K562 (cell line): ENCODE data around the gene DOK3. TPM values are rescaled to one million over a fixed set of nuclear protein-coding genes. Genes with fewer than 3 reads are reported as not detected.

Experiments
- ARNT ChIP-seq, 2 experiments: fragments of 450-650 bp; IDR thresholded peaks; 2 replicates each; pipeline ENCODE4 v1.6.1; 2016; ENCODE audit warnings: mild to moderate bottlenecking in 1 of 2
- BCOR ChIP-seq: fragments of 450-650 bp; IDR thresholded peaks from 2 replicates; pipeline ENCODE4 v1.6.1; 2016
- BRF2 ChIP-seq: IDR thresholded peaks from 3 replicates; pipeline ENCODE4 v1.6.1; 2011; ENCODE audit warnings: borderline replicate concordance, mild to moderate bottlenecking; ENCODE audit not compliant: insufficient read length, insufficient read depth
- CBX5 ChIP-seq: IDR thresholded peaks from 2 replicates; pipeline ENCODE4 v1.6.1; 2014; ENCODE audit warnings: low read depth, borderline replicate concordance
- CHD4 ChIP-seq: fragments of 200-600 bp; sonication (generic); IDR thresholded peaks from 3 replicates; pipeline ENCODE4 v1.6.1; 2012; ENCODE audit warnings: low read depth, mild to moderate bottlenecking, mixed read lengths, low read length, inconsistent platforms; ENCODE audit not compliant: insufficient read depth, insufficient replicate concordance, poor library complexity, severe bottlenecking
- FOXA3 ChIP-seq, 2 experiments: fragments of 450-650 bp in 1 of 2; sonication (generic) in 1 of 2; formaldehyde crosslinking; IDR thresholded peaks in 1 of 2; conservative IDR thresholded peaks in 1 of 2; 2 replicates each; pipeline versions ENCODE4 v1.4.0 to v1.8.0; 2020 to 2022; ENCODE audit warnings: mild to moderate bottlenecking in 2 of 2, missing genetic modification reagents in 1 of 2
- GABPB2 ChIP-seq: fragments of 250-450 bp; sonication (Bioruptor Pico); conservative IDR thresholded peaks from 2 replicates; pipeline ENCODE4 v1.5.1; 2021; ENCODE audit warnings: mild to moderate bottlenecking
- HMBOX1 ChIP-seq: sonication (generic); IDR thresholded peaks from 2 replicates; pipeline ENCODE4 v1.6.1; 2016
- ILK ChIP-seq: fragments of 450-650 bp; IDR thresholded peaks from 2 replicates; pipeline ENCODE4 v1.6.1; 2016; ENCODE audit warnings: missing genetic modification characterization, low read depth, mild to moderate bottlenecking, missing compliant biosample characterization, moderate library complexity, borderline replicate concordance
- JUN ChIP-seq, 2 experiments: sonication (generic) in 1 of 2; formaldehyde crosslinking in 1 of 2; IDR thresholded peaks; 2 replicates each; pipeline versions ENCODE4 v1.6.1 to v1.8.0; 2012 to 2022; ENCODE audit warnings: borderline replicate concordance in 2 of 2, mild to moderate bottlenecking in 2 of 2, improper control_type of control experiment in 1 of 2, low read depth in 1 of 2, low read length in 1 of 2, missing genetic modification reagents in 1 of 2
- MAZ ChIP-seq, 2 experiments: fragments of 450-650 bp in 1 of 2; sonication (generic) in 1 of 2; formaldehyde crosslinking; IDR thresholded peaks in 1 of 2; conservative IDR thresholded peaks in 1 of 2; 2 replicates each; pipeline versions ENCODE4 v1.4.0 to v1.5.0; 2020; ENCODE audit warnings: mild to moderate bottlenecking in 1 of 2, missing genetic modification reagents in 1 of 2
- NELFE ChIP-seq: IDR thresholded peaks from 2 replicates; pipeline ENCODE4 v1.6.1; 2011; ENCODE audit warnings: mild to moderate bottlenecking; ENCODE audit not compliant: insufficient read depth, insufficient read length
- PHB ChIP-seq: fragments of 250-450 bp; sonication (Bioruptor Pico); IDR thresholded peaks from 2 replicates; pipeline ENCODE4 v1.5.0; 2021
- POLR2G ChIP-seq: fragments of 200-400 bp; formaldehyde crosslinking; IDR thresholded peaks from 2 replicates; pipeline ENCODE4 v1.6.1; 2017; ENCODE audit warnings: low read depth, mild to moderate bottlenecking, antibody characterized with exemption, low read length, moderate library complexity
- RBM17 ChIP-seq: fragments of 200-400 bp; formaldehyde crosslinking; IDR thresholded peaks from 2 replicates; pipeline ENCODE4 v1.6.1; 2017; ENCODE audit warnings: low read depth, mild to moderate bottlenecking, low read length, borderline replicate concordance
- RUNX1 ChIP-seq: sonication (generic); IDR thresholded peaks from 2 replicates; pipeline ENCODE4 v1.6.1; 2016; ENCODE audit warnings: antibody characterized with exemption, low read depth
- TCF7L2 ChIP-seq: fragments of 150-350 bp; IDR thresholded peaks from 2 replicates; pipeline ENCODE4 v1.6.1; 2016; ENCODE audit warnings: low read depth, mild to moderate bottlenecking, low read length, moderate library complexity
- ZNF347 ChIP-seq: fragments of 450-650 bp; formaldehyde crosslinking; IDR thresholded peaks from 2 replicates; pipeline ENCODE4 v1.4.0; 2020; ENCODE audit warnings: low read depth, mild to moderate bottlenecking, moderate library complexity
- ZNF707 ChIP-seq: fragments of 250-450 bp; sonication (Bioruptor Pico); conservative IDR thresholded peaks from 2 replicates; pipeline ENCODE4 v1.8.0; 2022; ENCODE audit warnings: inconsistent platforms, mild to moderate bottlenecking, moderate library complexity
- ZNF76 ChIP-seq: fragments of 250-450 bp; sonication (Bioruptor Pico); IDR thresholded peaks from 2 replicates; pipeline ENCODE4 v1.4.0; 2020; ENCODE audit warnings: mild to moderate bottlenecking, moderate library complexity, borderline replicate concordance
- ZZZ3 ChIP-seq: fragments of 450-650 bp; IDR thresholded peaks from 2 replicates; pipeline ENCODE4 v1.6.1; 2016; ENCODE audit warnings: antibody characterized with exemption, mild to moderate bottlenecking, moderate library complexity
- polyA plus RNA-seq, 8 experiments: library from polyadenylated mRNA; depleted of rRNA in 4 of 8; stranded (reverse) in 5 of 8; unstranded in 3 of 8; fragments of >200 nt; fragmentation: Nextera tagmentation in 2 of 8; fragmentation: Illumina TruSeq in 1 of 8; extraction: Ambion mirVana in 2 of 8; extraction: Trizol in 1 of 8; gene quantifications; 2 replicates each; pipeline versions ENCODE4 v1.2.1 to v1.2.3, GENCODE V29; 2011 to 2014; ENCODE audit warnings: inconsistent platforms in 1 of 8, missing spikeins in 1 of 8
- total RNA-seq, 7 experiments: library from RNA; depleted of rRNA in 6 of 7; stranded (reverse); fragments of >200 nt in 6 of 7; fragmentation: Illumina TruSeq in 2 of 7; extraction: Trizol in 2 of 7; gene quantifications; 2 replicates each; pipeline versions ENCODE4 v1.2.1 to v1.2.3, GENCODE V29; 2011 to 2021; ENCODE audit warnings: low replicate concordance in 1 of 7
- TF ChIP-seq, protein P1 (sequence below): fragments of 250-450 bp; sonication (Bioruptor Pico); IDR thresholded peaks from 2 replicates; pipeline ENCODE4 v1.8.0; 2022; ENCODE audit warnings: moderate library complexity, mild to moderate bottlenecking, inconsistent platforms
- TF ChIP-seq, protein P2 (sequence below): sonication (generic); formaldehyde crosslinking; IDR thresholded peaks from 2 replicates; pipeline ENCODE4 v1.8.1; 2023; ENCODE audit warnings: mild to moderate bottlenecking, missing genetic modification reagents, moderate library complexity

DOK3 gene
- total and polyA plus RNA-seq, 9 of the 15 experiments (the other 6 are each of a cell fraction or from before 2014, with no cell fraction given), result 1.3 to 23.0 (median 8.0) TPM

DNA sequence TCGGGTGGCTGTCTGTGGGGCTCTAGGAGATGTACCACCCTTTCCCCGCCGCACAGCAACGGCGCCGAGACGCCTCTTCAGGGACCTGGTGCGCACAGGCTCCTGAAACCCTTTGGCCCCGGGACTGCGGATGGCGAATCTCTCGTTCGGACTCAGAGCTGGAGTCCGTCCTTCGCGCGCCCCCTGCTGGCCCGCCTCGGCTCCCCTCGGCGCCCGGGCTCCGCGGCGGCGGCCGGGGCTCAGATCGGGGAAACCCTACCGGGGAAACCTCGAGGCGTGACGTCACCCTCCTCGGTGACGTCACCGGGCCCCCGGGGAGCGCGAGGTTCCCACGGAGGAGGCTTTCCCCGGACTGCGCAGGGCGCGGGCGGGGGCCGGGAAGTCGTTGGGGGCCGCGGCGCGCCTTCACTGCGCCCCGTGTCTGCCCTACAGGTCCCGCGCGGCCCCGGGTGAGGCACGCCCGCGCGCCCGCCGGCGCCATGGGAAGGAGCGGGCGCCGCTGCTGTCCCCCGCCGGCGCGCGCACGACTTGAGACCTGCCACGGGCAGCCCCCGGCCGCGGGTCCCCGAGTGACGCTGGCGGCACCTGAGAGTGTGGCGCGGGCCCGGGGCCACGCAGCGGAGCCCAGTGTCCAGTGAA, 55.1 kb downstream of the DOK3 start (continued):
- TF ChIP-seq, protein P1, sequence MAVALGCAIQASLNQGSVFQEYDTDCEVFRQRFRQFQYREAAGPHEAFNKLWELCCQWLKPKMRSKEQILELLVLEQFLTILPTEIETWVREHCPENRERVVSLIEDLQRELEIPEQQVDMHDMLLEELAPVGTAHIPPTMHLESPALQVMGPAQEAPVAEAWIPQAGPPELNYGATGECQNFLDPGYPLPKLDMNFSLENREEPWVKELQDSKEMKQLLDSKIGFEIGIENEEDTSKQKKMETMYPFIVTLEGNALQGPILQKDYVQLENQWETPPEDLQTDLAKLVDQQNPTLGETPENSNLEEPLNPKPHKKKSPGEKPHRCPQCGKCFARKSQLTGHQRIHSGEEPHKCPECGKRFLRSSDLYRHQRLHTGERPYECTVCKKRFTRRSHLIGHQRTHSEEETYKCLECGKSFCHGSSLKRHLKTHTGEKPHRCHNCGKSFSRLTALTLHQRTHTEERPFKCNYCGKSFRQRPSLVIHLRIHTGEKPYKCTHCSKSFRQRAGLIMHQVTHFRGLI (CRISPR knock-in tag), result no peak
- no peak for TF ChIP-seq POLR2G
- TF ChIP-seq NELFE, result no peak
- peak; percentile 96 for TF ChIP-seq JUN (IDR thresholded peaks at IDR 0.05; ENCODE audit: borderline replicate concordance, low read depth, low read length)
- TF ChIP-seq JUN (CRISPR knock-in tag; IDR thresholded peaks at IDR 0.05; ENCODE audit: borderline replicate concordance), result peak; percentile 93; the same call in 1 of the 2 replicates
- no peak for TF ChIP-seq RUNX1
- no peak for TF ChIP-seq CHD4
- peak; percentile 85 to 87 for TF ChIP-seq MAZ (CRISPR knock-in tag; conservative IDR thresholded peaks at IDR 0.05 in 1 of 2, IDR thresholded peaks at IDR 0.05 in 1 of 2)
- TF ChIP-seq BCOR, result no peak
- TF ChIP-seq CBX5, result no peak
- no peak for TF ChIP-seq ARNT (IDR thresholded peaks at IDR 0.05)
- TF ChIP-seq ZNF347 (CRISPR knock-in tag), result no peak
- no peak for TF ChIP-seq PHB (CRISPR knock-in tag)
- TF ChIP-seq ZNF76 (CRISPR knock-in tag), result no peak
- no peak for TF ChIP-seq ILK (tag)
- no peak for TF ChIP-seq TCF7L2
- TF ChIP-seq BRF2, result no peak
- TF ChIP-seq RBM17, result no peak
- TF ChIP-seq FOXA3 (CRISPR knock-in tag; conservative IDR thresholded peaks at IDR 0.05 in 1 of 2, IDR thresholded peaks at IDR 0.05 in 1 of 2), result no peak
- no peak for TF ChIP-seq ZZZ3
- TF ChIP-seq ZNF707 (CRISPR knock-in tag), result no peak
- no peak for TF ChIP-seq GABPB2 (CRISPR knock-in tag)
- TF ChIP-seq, protein P2, sequence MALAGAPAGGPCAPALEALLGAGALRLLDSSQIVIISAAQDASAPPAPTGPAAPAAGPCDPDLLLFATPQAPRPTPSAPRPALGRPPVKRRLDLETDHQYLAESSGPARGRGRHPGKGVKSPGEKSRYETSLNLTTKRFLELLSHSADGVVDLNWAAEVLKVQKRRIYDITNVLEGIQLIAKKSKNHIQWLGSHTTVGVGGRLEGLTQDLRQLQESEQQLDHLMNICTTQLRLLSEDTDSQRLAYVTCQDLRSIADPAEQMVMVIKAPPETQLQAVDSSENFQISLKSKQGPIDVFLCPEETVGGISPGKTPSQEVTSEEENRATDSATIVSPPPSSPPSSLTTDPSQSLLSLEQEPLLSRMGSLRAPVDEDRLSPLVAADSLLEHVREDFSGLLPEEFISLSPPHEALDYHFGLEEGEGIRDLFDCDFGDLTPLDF (CRISPR knock-in tag), result no peak
- no peak for TF ChIP-seq HMBOX1
